ENCODE measurements around the gene PPWD1. TPM values are rescaled to one million over a fixed set of nuclear protein-coding genes. Genes with fewer than 3 reads are reported as not detected.

Gene PPWD1
- total and polyA plus RNA-seq, 2 of the 13 experiments (the other 11 are each of a cell fraction or from before 2014, with no cell fraction given): 7.4 to 44.3 TPM

DNA sequence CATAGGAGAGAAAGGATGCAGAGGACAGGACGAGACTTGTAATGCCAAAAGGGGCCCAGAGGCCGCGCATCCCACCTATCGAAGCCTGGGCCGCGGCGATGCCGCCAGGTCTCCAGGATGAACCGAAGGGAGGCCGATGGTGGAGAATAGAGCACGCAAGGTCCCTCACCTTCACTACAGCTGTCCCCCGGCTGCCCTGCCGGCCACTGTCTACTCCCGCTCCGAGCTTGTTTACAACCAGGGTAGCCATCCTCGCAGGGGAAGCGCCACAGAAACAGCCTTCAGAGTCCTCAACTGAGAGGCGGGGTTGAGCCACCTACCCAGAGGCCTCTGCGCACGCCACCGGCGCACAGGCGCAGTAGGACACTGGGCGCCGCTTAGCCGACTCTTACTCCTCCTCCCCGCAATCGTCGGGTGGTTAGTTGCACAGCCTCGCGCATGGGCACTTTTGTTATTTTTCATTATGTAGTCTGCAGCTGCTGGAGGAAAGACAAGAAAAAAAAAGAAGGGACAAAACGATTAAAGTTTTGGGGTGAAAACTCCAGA lies 61.0 kb downstream of the PPWD1 start, which contains the start of gene TRIM23 (continued):
- TF ChIP-seq, protein P1, sequence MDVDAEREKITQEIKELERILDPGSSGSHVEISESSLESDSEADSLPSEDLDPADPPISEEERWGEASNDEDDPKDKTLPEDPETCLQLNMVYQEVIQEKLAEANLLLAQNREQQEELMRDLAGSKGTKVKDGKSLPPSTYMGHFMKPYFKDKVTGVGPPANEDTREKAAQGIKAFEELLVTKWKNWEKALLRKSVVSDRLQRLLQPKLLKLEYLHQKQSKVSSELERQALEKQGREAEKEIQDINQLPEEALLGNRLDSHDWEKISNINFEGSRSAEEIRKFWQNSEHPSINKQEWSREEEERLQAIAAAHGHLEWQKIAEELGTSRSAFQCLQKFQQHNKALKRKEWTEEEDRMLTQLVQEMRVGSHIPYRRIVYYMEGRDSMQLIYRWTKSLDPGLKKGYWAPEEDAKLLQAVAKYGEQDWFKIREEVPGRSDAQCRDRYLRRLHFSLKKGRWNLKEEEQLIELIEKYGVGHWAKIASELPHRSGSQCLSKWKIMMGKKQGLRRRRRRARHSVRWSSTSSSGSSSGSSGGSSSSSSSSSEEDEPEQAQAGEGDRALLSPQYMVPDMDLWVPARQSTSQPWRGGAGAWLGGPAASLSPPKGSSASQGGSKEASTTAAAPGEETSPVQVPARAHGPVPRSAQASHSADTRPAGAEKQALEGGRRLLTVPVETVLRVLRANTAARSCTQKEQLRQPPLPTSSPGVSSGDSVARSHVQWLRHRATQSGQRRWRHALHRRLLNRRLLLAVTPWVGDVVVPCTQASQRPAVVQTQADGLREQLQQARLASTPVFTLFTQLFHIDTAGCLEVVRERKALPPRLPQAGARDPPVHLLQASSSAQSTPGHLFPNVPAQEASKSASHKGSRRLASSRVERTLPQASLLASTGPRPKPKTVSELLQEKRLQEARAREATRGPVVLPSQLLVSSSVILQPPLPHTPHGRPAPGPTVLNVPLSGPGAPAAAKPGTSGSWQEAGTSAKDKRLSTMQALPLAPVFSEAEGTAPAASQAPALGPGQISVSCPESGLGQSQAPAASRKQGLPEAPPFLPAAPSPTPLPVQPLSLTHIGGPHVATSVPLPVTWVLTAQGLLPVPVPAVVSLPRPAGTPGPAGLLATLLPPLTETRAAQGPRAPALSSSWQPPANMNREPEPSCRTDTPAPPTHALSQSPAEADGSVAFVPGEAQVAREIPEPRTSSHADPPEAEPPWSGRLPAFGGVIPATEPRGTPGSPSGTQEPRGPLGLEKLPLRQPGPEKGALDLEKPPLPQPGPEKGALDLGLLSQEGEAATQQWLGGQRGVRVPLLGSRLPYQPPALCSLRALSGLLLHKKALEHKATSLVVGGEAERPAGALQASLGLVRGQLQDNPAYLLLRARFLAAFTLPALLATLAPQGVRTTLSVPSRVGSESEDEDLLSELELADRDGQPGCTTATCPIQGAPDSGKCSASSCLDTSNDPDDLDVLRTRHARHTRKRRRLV (CRISPR knock-in tag; IDR thresholded peaks at IDR 0.05): no peak; the same call in 1 of the 2 replicates
- TF ChIP-seq, protein P2, sequence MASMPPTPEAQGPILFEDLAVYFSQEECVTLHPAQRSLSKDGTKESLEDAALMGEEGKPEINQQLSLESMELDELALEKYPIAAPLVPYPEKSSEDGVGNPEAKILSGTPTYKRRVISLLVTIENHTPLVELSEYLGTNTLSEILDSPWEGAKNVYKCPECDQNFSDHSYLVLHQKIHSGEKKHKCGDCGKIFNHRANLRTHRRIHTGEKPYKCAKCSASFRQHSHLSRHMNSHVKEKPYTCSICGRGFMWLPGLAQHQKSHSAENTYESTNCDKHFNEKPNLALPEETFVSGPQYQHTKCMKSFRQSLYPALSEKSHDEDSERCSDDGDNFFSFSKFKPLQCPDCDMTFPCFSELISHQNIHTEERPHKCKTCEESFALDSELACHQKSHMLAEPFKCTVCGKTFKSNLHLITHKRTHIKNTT (CRISPR knock-in tag; IDR thresholded peaks at IDR 0.05): no peak
- no peak; the same call in 1 of the 2 replicates for TF ChIP-seq THAP11 (CRISPR knock-in tag; IDR thresholded peaks at IDR 0.05)
- no peak for TF ChIP-seq AKAP8 (CRISPR knock-in tag; IDR thresholded peaks at IDR 0.05)
- TF ChIP-seq SOX5 (CRISPR knock-in tag; IDR thresholded peaks at IDR 0.05; ENCODE audit: borderline replicate concordance): no peak
- no peak for TF ChIP-seq ZNF367 (CRISPR knock-in tag; IDR thresholded peaks at IDR 0.05; ENCODE audit: borderline replicate concordance)
- no peak for TF ChIP-seq ZKSCAN8 (CRISPR knock-in tag; IDR thresholded peaks at IDR 0.05; ENCODE audit: borderline replicate concordance)
- TF ChIP-seq, protein P3, sequence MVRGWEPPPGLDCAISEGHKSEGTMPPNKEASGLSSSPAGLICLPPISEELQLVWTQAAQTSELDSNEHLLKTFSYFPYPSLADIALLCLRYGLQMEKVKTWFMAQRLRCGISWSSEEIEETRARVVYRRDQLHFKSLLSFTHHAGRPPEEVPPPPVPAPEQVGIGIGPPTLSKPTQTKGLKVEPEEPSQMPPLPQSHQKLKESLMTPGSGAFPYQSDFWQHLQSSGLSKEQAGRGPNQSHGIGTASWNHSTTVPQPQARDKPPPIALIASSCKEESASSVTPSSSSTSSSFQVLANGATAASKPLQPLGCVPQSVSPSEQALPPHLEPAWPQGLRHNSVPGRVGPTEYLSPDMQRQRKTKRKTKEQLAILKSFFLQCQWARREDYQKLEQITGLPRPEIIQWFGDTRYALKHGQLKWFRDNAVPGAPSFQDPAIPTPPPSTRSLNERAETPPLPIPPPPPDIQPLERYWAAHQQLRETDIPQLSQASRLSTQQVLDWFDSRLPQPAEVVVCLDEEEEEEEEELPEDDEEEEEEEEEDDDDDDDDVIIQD (CRISPR knock-in tag; IDR thresholded peaks at IDR 0.05; ENCODE audit: low read depth): no peak
- TF ChIP-seq GABPA (IDR thresholded peaks at IDR 0.05; ENCODE audit: low read depth, low read length): no peak
- TF ChIP-seq GABPA (CRISPR knock-in tag; IDR thresholded peaks at IDR 0.05; ENCODE audit: low read depth): no peak
- no peak for TF ChIP-seq TAF15 (IDR thresholded peaks at IDR 0.05; ENCODE audit: low read depth, low read length, poor library complexity, severe bottlenecking)
- TF ChIP-seq, protein P4, sequence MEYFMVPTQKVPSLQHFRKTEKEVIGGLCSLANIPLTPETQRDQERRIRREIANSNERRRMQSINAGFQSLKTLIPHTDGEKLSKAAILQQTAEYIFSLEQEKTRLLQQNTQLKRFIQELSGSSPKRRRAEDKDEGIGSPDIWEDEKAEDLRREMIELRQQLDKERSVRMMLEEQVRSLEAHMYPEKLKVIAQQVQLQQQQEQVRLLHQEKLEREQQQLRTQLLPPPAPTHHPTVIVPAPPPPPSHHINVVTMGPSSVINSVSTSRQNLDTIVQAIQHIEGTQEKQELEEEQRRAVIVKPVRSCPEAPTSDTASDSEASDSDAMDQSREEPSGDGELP (IDR thresholded peaks at IDR 0.05; ENCODE audit: borderline replicate concordance, low read depth): no peak
- TF ChIP-seq NR1H2 (CRISPR knock-in tag; IDR thresholded peaks at IDR 0.05; ENCODE audit: borderline replicate concordance, low read depth): no peak

Measured in HepG2 (cell line).